ENCODE data around the gene ADGRA3.

The ADGRA3 gene

DNA sequence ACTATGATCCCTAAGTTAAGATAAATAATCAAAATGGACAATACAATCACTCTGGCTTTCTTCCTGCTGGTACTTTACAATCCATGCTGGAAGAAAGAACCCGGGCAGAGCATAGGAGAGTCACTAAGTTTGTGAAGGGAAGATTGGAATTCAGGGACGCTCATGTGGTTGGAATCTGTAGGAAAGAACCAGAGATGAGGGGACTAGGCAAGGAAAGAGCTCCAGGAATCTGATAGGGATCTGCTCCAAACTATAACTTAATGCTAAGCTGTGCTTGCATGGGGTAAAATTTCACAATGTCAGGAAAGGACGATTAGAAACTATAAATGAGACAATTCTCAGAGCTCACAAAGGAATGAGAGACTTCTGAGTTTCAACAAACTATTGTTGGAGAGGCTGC lies 167.5 kb downstream of the ADGRA3 start:
- no peaks in the 10 kb centered on the region for H3K36me3 Mint-ChIP-seq (ENCODE audit: low read depth)
- H3K9me3 Mint-ChIP-seq: no peaks in the 10 kb centered on the region
- no peak overlapping the region for H3K27ac Mint-ChIP-seq
- no peak overlapping the region for H3K4me3 Mint-ChIP-seq
- H3K27me3 Mint-ChIP-seq: no peaks in the 10 kb centered on the region
- H3K4me1 Mint-ChIP-seq (ENCODE audit: low read depth): no peaks in the 10 kb centered on the region

DNA sequence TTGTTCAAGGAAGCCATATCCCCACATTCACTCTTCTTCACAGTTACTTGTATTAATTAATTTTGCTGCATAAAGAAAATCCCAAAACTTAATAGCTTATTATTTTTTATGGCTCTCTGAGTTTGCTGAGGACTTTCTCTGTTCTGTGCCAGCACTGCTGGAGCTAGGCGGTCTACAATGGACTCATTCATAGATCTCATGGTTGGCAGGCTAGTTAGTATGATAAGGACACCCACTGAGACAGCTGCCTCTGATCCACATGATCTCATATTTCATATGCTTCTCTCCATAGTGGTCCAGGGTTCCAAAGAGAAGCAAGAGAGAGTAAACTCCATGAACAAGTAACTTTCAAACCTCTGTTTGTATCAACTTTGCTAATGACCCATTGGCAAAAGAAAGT lies 170.2 kb downstream of the ADGRA3 start:
- Mint-ChIP-seq H3K9me3 (no peaks in the 10 kb centered on the region), H3K4me3 (no peak overlapping the region), H3K27me3 (no peaks in the 10 kb centered on the region), H3K4me1 (ENCODE audit: low read depth) (no peaks in the 10 kb centered on the region), H3K27ac (no peak overlapping the region), H3K36me3 (ENCODE audit: low read depth) (no peaks in the 10 kb centered on the region)

DNA sequence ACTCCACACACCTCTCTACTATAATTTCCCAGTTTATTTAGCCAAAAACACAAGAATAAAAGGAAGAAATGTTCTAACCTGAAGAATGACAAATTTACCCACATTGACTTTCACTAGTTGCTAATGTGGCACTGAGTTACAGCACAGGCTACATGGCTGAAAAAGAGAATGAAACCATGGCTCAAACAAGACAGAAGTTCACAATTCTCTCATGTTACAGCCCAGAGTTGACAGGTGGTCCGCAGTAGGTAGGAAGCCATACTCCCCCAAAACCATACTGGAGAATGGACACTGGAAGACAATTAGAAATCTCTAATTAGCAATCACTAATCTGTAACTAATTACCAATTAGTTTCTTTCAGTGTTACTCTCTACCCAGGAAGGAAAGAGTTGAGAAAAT lies 170.8 kb downstream of the ADGRA3 start:
- H3K36me3 Mint-ChIP-seq (ENCODE audit: low read depth): no peaks in the 10 kb centered on the region
- no peak overlapping the region for H3K4me3 Mint-ChIP-seq
- no peaks in the 10 kb centered on the region for H3K27me3 Mint-ChIP-seq
- H3K27ac Mint-ChIP-seq: no peak overlapping the region
- no peaks in the 10 kb centered on the region for H3K4me1 Mint-ChIP-seq (ENCODE audit: low read depth)
- no peaks in the 10 kb centered on the region for H3K9me3 Mint-ChIP-seq

DNA sequence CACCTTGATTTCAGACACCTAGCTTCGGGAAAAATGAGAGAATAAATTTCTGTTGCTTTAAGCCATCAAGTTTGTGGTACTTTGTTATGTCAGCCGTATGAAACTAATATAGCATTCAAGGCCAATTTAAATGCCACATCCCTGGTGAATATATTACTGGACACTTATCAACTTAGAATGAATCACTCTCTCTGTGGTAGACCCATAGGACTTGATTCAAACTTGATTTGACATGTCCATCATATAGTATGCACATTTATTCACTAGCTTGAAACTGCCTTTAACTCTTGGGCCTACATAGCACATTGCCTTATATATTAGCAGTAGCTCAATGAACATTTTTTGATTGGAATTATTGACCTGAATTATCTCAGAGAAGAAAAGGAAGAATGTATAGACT lies 172.3 kb downstream of the ADGRA3 start:
- Mint-ChIP-seq H3K4me1 (ENCODE audit: low read depth) (no peaks in the 10 kb centered on the region), H3K27me3 (no peaks in the 10 kb centered on the region), H3K27ac (no peak overlapping the region), H3K4me3 (no peak overlapping the region), H3K36me3 (ENCODE audit: low read depth) (no peaks in the 10 kb centered on the region), H3K9me3 (peaks cover under 1% of the 10 kb centered on the region)

DNA sequence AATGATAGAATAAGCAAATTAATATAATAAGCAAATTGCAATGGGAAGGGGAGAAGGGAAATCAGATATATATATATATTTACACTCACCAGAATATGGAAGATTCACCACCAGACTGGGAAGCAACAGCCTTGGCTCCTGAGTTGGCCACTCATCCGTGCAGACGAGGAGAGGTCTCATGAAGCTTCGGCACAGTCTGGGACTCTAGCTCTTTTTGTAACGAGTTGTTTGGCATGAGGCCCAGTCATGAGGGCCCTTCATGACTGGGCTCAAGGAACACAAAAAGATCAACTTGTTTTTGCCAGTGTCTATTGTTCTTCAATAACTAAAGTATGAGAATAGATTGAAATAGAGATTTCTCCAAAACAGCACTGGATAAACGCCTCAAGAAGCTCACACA lies 176.4 kb downstream of the ADGRA3 start:
- peaks cover 4% of the 10 kb centered on the region for H3K9me3 Mint-ChIP-seq
- no peaks in the 10 kb centered on the region for H3K27me3 Mint-ChIP-seq
- no peak overlapping the region for H3K27ac Mint-ChIP-seq

DNA sequence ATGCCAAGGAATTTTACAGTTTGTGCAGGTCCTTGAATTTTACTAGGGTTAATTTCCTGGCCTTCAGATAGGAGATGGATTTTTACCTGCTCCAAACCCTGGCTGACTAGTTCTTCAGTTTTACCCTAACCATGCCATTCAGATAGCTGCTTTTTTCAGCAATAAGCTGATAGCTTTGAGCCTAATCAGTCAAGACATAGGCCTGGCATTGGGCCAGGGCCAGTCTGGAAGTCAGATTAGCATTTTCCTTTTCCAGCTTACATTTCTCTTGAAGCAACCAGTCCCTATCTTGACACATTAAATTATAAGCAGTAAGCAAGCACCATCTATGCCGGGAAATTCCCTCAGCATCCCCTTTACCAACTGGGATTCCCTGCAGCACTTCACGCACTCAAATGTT lies 177.1 kb downstream of the ADGRA3 start:
- Mint-ChIP-seq H3K9me3 (peaks cover 4% of the 10 kb centered on the region), H3K36me3 (ENCODE audit: low read depth) (no peaks in the 10 kb centered on the region)

More for the DNA sequence above, 176.4 kb downstream of the ADGRA3 start:
- Mint-ChIP-seq H3K4me3 (no peak overlapping the region), H3K4me1 (ENCODE audit: low read depth) (no peaks in the 10 kb centered on the region), H3K36me3 (ENCODE audit: low read depth) (no peaks in the 10 kb centered on the region)

More for the DNA sequence above, 177.1 kb downstream of the ADGRA3 start:
- H3K27ac Mint-ChIP-seq: no peak overlapping the region
- no peaks in the 10 kb centered on the region for H3K27me3 Mint-ChIP-seq
- H3K4me1 Mint-ChIP-seq (ENCODE audit: low read depth): no peaks in the 10 kb centered on the region
- no peak overlapping the region for H3K4me3 Mint-ChIP-seq
